ENCODE data around the gene ZNHIT6. TPM values are rescaled to one million over a fixed set of nuclear protein-coding genes. Genes with fewer than 3 reads are reported as not detected.

The ZNHIT6 gene
- total and polyA plus RNA-seq, 2 of the 8 experiments (the other 6 are each of a cell fraction or from before 2014, with no cell fraction given), result 5.9 to 17.2 TPM

GRCh38 chr1:85656948-85657347 lies 51.3 kb downstream of the ZNHIT6 start:
- no peak overlapping the region for H2BK5ac ChIP-seq (ENCODE audit: low read depth, low read length)
- no peak overlapping the region for H3K56ac ChIP-seq (replicated peaks; ENCODE audit: insufficient read length, low read depth, low read length)
- ChIA-PET CTCF (ENCODE audit: partially characterized antibody) (interaction anchor here (1.0 to 1.7 kb wide), 2 partner anchors 29 to 36 kb away, joined by 3 to 5 read pairs; no protein-coding TSS in a partner anchor), POLR2A (ENCODE audit: partially characterized antibody) (no interaction called here)
- H3K23ac ChIP-seq (ENCODE audit: insufficient read length), result no peak overlapping the region
- H2AFZ ChIP-seq (ENCODE audit: low read length), result no peak overlapping the region
- WGBS, 2 experiments (ENCODE audit: extremely low coverage in 1 of 2, insufficient coverage in 1 of 2, insufficient read length in 1 of 2, insufficient replicate concordance in 2 of 2, low coverage in 1 of 2, low lambda C conversion rate in 2 of 2, missing lambda C conversion rate in 1 of 2), result 92% methylated on average over 1 of the region's 1 CpG; no CpG with 5 or more reads in 1 of the 2 experiments
- TF ChIP-seq YY1 (IDR thresholded peaks at IDR 0.05; ENCODE audit: low read depth, low read length) (no peak), BRCA1 (IDR thresholded peaks at IDR 0.05; ENCODE audit: low read depth, low read length) (no peak), BCL11A (IDR thresholded peaks at IDR 0.05; ENCODE audit: low read depth in 2 of 2, low read length in 2 of 2) (no peak)
- no peak overlapping the region for H3K4me2 ChIP-seq (ENCODE audit: insufficient read depth in 1 of 2, low read depth in 2 of 2, low read length in 2 of 2)
- H3K9me3 ChIP-seq (ENCODE audit: insufficient read depth in 2 of 2, low read depth in 1 of 2, low read length in 1 of 2), result no peaks in the 10 kb centered on the region
- FAIRE-seq (no peak), DNase-seq (ENCODE audit: low read depth in 1 of 2, low spot score in 2 of 2) (no peak)
- H2BK20ac ChIP-seq (ENCODE audit: low read length), result no peak overlapping the region
- H3K79me2 ChIP-seq (ENCODE audit: control insufficient read depth in 1 of 2, insufficient read depth in 2 of 2, low read length in 2 of 2), result no peaks in the 10 kb centered on the region
- no peak overlapping the region for H4K8ac ChIP-seq (ENCODE audit: extremely low read depth, insufficient read depth, low read length)
- no peak overlapping the region for H3K27ac ChIP-seq (ENCODE audit: low read depth, low read length)
- no peak overlapping the region for H2BK12ac ChIP-seq (ENCODE audit: low read depth, low read length)
- H4K91ac ChIP-seq (replicated peaks; ENCODE audit: insufficient read length, low read length), result no peak overlapping the region
- H3K36me3 ChIP-seq (ENCODE audit: control insufficient read depth in 2 of 4, insufficient read depth in 4 of 4, low read length in 3 of 4), result peaks cover 0 to 12% (median 0%) of the 10 kb centered on the region in 4 experiments; a peak in 2 of 8 replicates
- no peaks in the 10 kb centered on the region for H4K20me1 ChIP-seq (replicated peaks in 1 of 2; ENCODE audit: control insufficient read depth in 1 of 2, insufficient read depth in 2 of 2, low read length in 2 of 2)
- H2AK5ac ChIP-seq (ENCODE audit: low read depth, low read length), result no peak overlapping the region
- no peak overlapping the region for H3K9ac ChIP-seq (replicated peaks in 1 of 4; ENCODE audit: extremely low read depth in 1 of 4, low read depth in 3 of 4, low read length in 3 of 4)
- no peaks in the 10 kb centered on the region for H3K23me2 ChIP-seq (ENCODE audit: low read depth, low read length)
- no peak overlapping the region for H3K4ac ChIP-seq (replicated peaks; ENCODE audit: insufficient read length, low read depth, low read length)
- no peak overlapping the region for H2BK15ac ChIP-seq (ENCODE audit: low read length)
- H3K18ac ChIP-seq (ENCODE audit: extremely low read depth, low read length), result no peak overlapping the region
- no peaks in the 10 kb centered on the region for H3K4me1 ChIP-seq (replicated peaks in 1 of 4; ENCODE audit: control insufficient read depth in 3 of 4, insufficient read depth in 4 of 4, low read length in 3 of 4)
- H3K27me3 ChIP-seq (replicated peaks in 1 of 4; ENCODE audit: control insufficient read depth in 3 of 4, extremely low read depth in 1 of 4, insufficient read depth in 3 of 4, low read length in 3 of 4), result no peaks in the 10 kb centered on the region
- H4K5ac ChIP-seq (ENCODE audit: insufficient read length, low read depth, low read length), result no peak overlapping the region
- no peaks in the 10 kb centered on the region for H3K79me1 ChIP-seq (ENCODE audit: low read depth, low read length)
- H3K14ac ChIP-seq (ENCODE audit: insufficient read length), result no peak overlapping the region
- H3K4me3 ChIP-seq (ENCODE audit: extremely low read depth in 1 of 4, insufficient read depth in 2 of 4, low read depth in 3 of 4, low read length in 4 of 4), result no peak overlapping the region
- H2BK120ac ChIP-seq (replicated peaks; ENCODE audit: low read depth, low read length), result no peak overlapping the region
